ENCODE data around the gene FRMD5. TPM values are rescaled to one million over a fixed set of nuclear protein-coding genes. Genes with fewer than 3 reads are reported as not detected.
"Not testable (repeated sequence)": the region's sequence is repeated elsewhere in the genome, so short reads cannot be mapped to it uniquely, and the experiment has no call there.

Gene FRMD5
- polyA plus RNA-seq, 2 of the 4 experiments (the other 2 are of a cell fraction): 2.5 to 3.6 TPM

- FAIRE-seq (no peak), DNase-seq (ENCODE audit: low read depth in 1 of 2, low spot score in 1 of 2) (no peak), ATAC-seq (no peak)
- no peak overlapping the region for H3K27ac ChIP-seq
- H3K4me2 ChIP-seq: no peak overlapping the region
- WGBS (ENCODE audit: missing lambda C conversion rate): 91% methylated on average over 5 of the region's 5 CpGs
- H3K4me1 ChIP-seq: no peaks in the 10 kb centered on the region
- ChIA-PET CTCF (interaction anchor here (1.9 kb wide), 1 partner anchor 15 kb away, joined by 5 read pairs; no protein-coding TSS in a partner anchor), POLR2A (no interaction called here)
- no peak overlapping the region for H3K4me3 ChIP-seq
- no peaks in the 10 kb centered on the region for H3K9me3 ChIP-seq
- TF ChIP-seq GATA3 (IDR thresholded peaks at IDR 0.05; ENCODE audit: borderline replicate concordance) (no peak), MAFK (IDR thresholded peaks at IDR 0.05; ENCODE audit: partially characterized antibody) (no peak), RNF2 (IDR thresholded peaks at IDR 0.05; ENCODE audit: borderline replicate concordance, low read depth) (no peak), CEBPB (IDR thresholded peaks at IDR 0.05) (no peak), REST (IDR thresholded peaks at IDR 0.05) (no peak), HMGXB4 (CRISPR knock-in tag; IDR thresholded peaks at IDR 0.05; ENCODE audit: borderline replicate concordance) (no peak), CTCF (IDR thresholded peaks at IDR 0.05) (no peak), KDM5A (IDR thresholded peaks at IDR 0.05) (no peak), CHD2 (IDR thresholded peaks at IDR 0.05; ENCODE audit: low read length, partially characterized antibody) (no peak), PBX3 (IDR thresholded peaks at IDR 0.05) (no peak), HOXB13 (CRISPR knock-in tag; IDR thresholded peaks at IDR 0.05; ENCODE audit: low read depth) (no peak), EP300 (IDR thresholded peaks at IDR 0.05) (no peak), TP53 (CRISPR knock-in tag; IDR thresholded peaks at IDR 0.05) (no peak), ZNF302 (CRISPR knock-in tag; IDR thresholded peaks at IDR 0.05) (no peak), BHLHE40 (IDR thresholded peaks at IDR 0.05; ENCODE audit: low read depth, low read length) (no peak), BCL3 (IDR thresholded peaks at IDR 0.05) (no peak), ATOH8 (CRISPR knock-in tag; IDR thresholded peaks at IDR 0.05; ENCODE audit: low read depth) (no peak), PHF8 (IDR thresholded peaks at IDR 0.05; ENCODE audit: borderline replicate concordance, low read depth) (no peak)
These were observed 328.0 kb downstream of the FRMD5 start for GRCh38 chr15:43867096-43867495.

GRCh38 chr15:43866636-43867035 lies 328.4 kb downstream of the FRMD5 start:
- ATAC-seq; FAIRE-seq; POLR2A ChIA-PET; H3K4me1 ChIP-seq; H3K27ac ChIP-seq; DNase-seq (ENCODE audit: low read depth in 1 of 2, low spot score in 1 of 2); H3K4me3 ChIP-seq; H3K9me3 ChIP-seq; H3K4me2 ChIP-seq: not testable (repeated sequence)
- 94% methylated on average over 10 of the region's 10 CpGs for WGBS (ENCODE audit: missing lambda C conversion rate)
- CTCF ChIA-PET: interaction anchor here (1.9 kb wide), 1 partner anchor 15 kb away, joined by 5 read pairs; no protein-coding TSS in a partner anchor
